HepG2 (cell line): ENCODE measurements around the gene AGGF1. TPM values are rescaled to one million over a fixed set of nuclear protein-coding genes. Genes with fewer than 3 reads are reported as not detected.

Experiments
- ATAC-seq: fragments of 200-7000 bp; cut with Tn5 transposase; 3 replicates; pipeline ENCODE4 v1.9.1; 2020; ENCODE audit warnings: mild to moderate bottlenecking, moderate library complexity
- BruUV-seq: library from RNA; stranded (reverse); fragments of 400-500 nt; replicated peaks from 2 replicates; lab custom pipeline; 2021; lab: Mats Ljungman, UMichigan
- CTCF ChIA-PET: fragments of 300-600 bp; formaldehyde crosslinking; extraction: SDS; loops from one replicate; lab custom pipeline; 2021; ENCODE audit warnings: low total read pairs, inconsistent platforms, low intra/inter-chr PET ratio; lab: Yijun Ruan, JAX
- POLR2A ChIA-PET: fragments of 350-600 bp; sonication (Branson Sonifier 250); formaldehyde crosslinking; loops from one replicate; lab custom pipeline; 2020; ENCODE audit warnings: antibody characterized with exemption, inconsistent platforms; lab: Yijun Ruan, JAX
- DNase-seq: peaks from one replicate; pipeline ENCODE4 v3.0.0-alpha.2; 2015; ENCODE audit warnings: low spot score
- FAIRE-seq: peaks from 3 replicates; lab custom pipeline; 2011; peaks lifted over from hg19 to GRCh38; lab: Jason Lieb, UNC
- H2AFZ ChIP-seq: one replicate; pipeline ENCODE4 v1.6.1; 2011; ENCODE audit warnings: low read length, inconsistent platforms
- H3K27ac ChIP-seq: fragments of 300-600 bp; 3 replicates; pipeline ENCODE4 v1.8.0; 2011; ENCODE audit warnings: mixed run types, mild to moderate bottlenecking, mixed read lengths, low read length, inconsistent platforms; ENCODE audit not compliant: insufficient read depth; ENCODE audit errors: extremely low read length
- H3K27me3 ChIP-seq, 2 experiments: fragments of 200-600 bp in 1 of 2; 2 replicates in 1 of 2; 3 replicates in 1 of 2; pipeline versions ENCODE4 v1.6.0 to v1.8.0; 2011; ENCODE audit warnings: low read length in 2 of 2, mild to moderate bottlenecking in 2 of 2, moderate library complexity in 2 of 2, inconsistent platforms in 1 of 2; ENCODE audit not compliant: insufficient read depth in 2 of 2, control insufficient read depth in 1 of 2
- H3K36me3 ChIP-seq, 2 experiments: fragments of 200-600 bp in 1 of 2; replicated peaks in 1 of 2; 2 replicates in 1 of 2; 3 replicates in 1 of 2; pipeline versions ENCODE4 v1.5.1 to v1.8.0; 2011; ENCODE audit warnings: low read length in 2 of 2, inconsistent platforms in 1 of 2; ENCODE audit not compliant: insufficient read depth in 2 of 2, control insufficient read depth in 1 of 2
- H3K4me1 ChIP-seq: 2 replicates; pipeline ENCODE4 v1.5.1; 2012; ENCODE audit warnings: low read length, inconsistent platforms; ENCODE audit not compliant: insufficient read depth
- H3K4me2 ChIP-seq: 2 replicates; pipeline ENCODE4 v1.6.0; 2011; ENCODE audit warnings: low read depth, low read length, inconsistent platforms
- H3K4me3 ChIP-seq, 3 experiments: fragments of 200-600 bp in 1 of 3; sonication (generic), shearing (Covaris generic) in 1 of 3; replicated peaks in 1 of 3; 2 replicates each; pipeline ENCODE4 v1.5.1; 2011 to 2016; ENCODE audit warnings: low read length in 3 of 3, inconsistent platforms in 2 of 3, low read depth in 2 of 3, mild to moderate bottlenecking in 2 of 3, control low read depth in 1 of 3, mixed read lengths in 1 of 3; ENCODE audit not compliant: insufficient read depth in 1 of 3
- H3K79me2 ChIP-seq: one replicate; pipeline ENCODE4 v1.6.1; 2011; ENCODE audit warnings: low read length, inconsistent platforms; ENCODE audit not compliant: insufficient read depth
- H3K9ac ChIP-seq: 2 replicates; pipeline ENCODE4 v1.6.0; 2011; ENCODE audit warnings: mild to moderate bottlenecking, low read depth, low read length, inconsistent platforms; ENCODE audit not compliant: insufficient read depth
- H3K9me3 ChIP-seq: 2 replicates; pipeline ENCODE4 v1.5.1; 2012; ENCODE audit warnings: mild to moderate bottlenecking, low read length
- H4K20me1 ChIP-seq: 2 replicates; pipeline ENCODE4 v1.6.0; 2011; ENCODE audit warnings: inconsistent platforms, mild to moderate bottlenecking, low read length, moderate library complexity; ENCODE audit not compliant: insufficient read depth
- CBX5 ChIP-seq: sonication (generic); formaldehyde crosslinking; IDR thresholded peaks from 2 replicates; pipeline ENCODE4 v1.4.0; 2020; ENCODE audit warnings: missing genetic modification reagents, borderline replicate concordance
- MAZ ChIP-seq, 2 experiments: sonication (generic) in 1 of 2; formaldehyde crosslinking in 1 of 2; IDR thresholded peaks; 2 replicates each; pipeline versions ENCODE4 v1.5.0 to v1.6.1; 2012 to 2020; ENCODE audit warnings: low read depth in 2 of 2, mild to moderate bottlenecking in 2 of 2, borderline replicate concordance in 1 of 2, improper control_type of control experiment in 1 of 2, low read length in 1 of 2, missing genetic modification reagents in 1 of 2, moderate library complexity in 1 of 2
- NR1H2 ChIP-seq: sonication (generic); formaldehyde crosslinking; IDR thresholded peaks from 2 replicates; pipeline ENCODE4 v1.8.1; 2022; ENCODE audit warnings: low read depth, missing genetic modification reagents, borderline replicate concordance
- RERE ChIP-seq: IDR thresholded peaks from 2 replicates; pipeline ENCODE4 v1.6.1; 2016; ENCODE audit warnings: low read depth, missing genetic modification reagents, missing compliant biosample characterization
- U2AF1 ChIP-seq: fragments of 200-400 bp; formaldehyde crosslinking; optimal IDR thresholded peaks from 2 replicates; pipeline ENCODE3; 2017; ENCODE audit warnings: mild to moderate bottlenecking, low read depth, low read length
- ZBED4 ChIP-seq: sonication (generic); formaldehyde crosslinking; IDR thresholded peaks from 2 replicates; pipeline ENCODE4 v1.4.0; 2020; ENCODE audit warnings: missing genetic modification reagents, borderline replicate concordance
- ZBTB39 ChIP-seq: sonication (generic); formaldehyde crosslinking; IDR thresholded peaks from 2 replicates; pipeline ENCODE4 v1.5.0; 2020; ENCODE audit warnings: missing genetic modification reagents
- ZBTB44 ChIP-seq: sonication (generic); formaldehyde crosslinking; IDR thresholded peaks from 2 replicates; pipeline ENCODE4 v1.4.0; 2020; ENCODE audit warnings: missing genetic modification reagents
- WGBS: methylation state at CpG from one replicate; pipeline ENCODE4 v1.1.6; 2017; ENCODE audit warnings: low lambda C conversion rate; 5-methylcytosine and 5-hydroxymethylcytosine counted together
- in situ Hi-C: cut with HindIII; loops from 2 replicates; pipeline ENCODE4 v1.10.0; 2017; ENCODE audit warnings: low pct_unique_long_range_greater_than_20kb; ENCODE audit not compliant: extremely low pct_ligation_motif_present
- intact Hi-C: fragments of 100-400 bp; cut with micrococcal nuclease; formaldehyde crosslinking; loops from one replicate; pipeline ENCODE4 v1.10.0; 2022; ENCODE audit not compliant: unreplicated experiment
- polyA plus RNA-seq, 8 experiments: library from polyadenylated mRNA; depleted of rRNA in 3 of 8; stranded (reverse) in 7 of 8; unstranded in 1 of 8; fragments of >200 nt; fragmentation: Illumina TruSeq in 4 of 8; extraction: Trizol in 4 of 8; gene quantifications; 2 replicates each; pipeline versions ENCODE4 v1.2.1 to v1.2.3, GENCODE V29; 2011 to 2016; ENCODE audit warnings: low read depth in 4 of 8, missing spikeins in 1 of 8, mixed read lengths in 1 of 8; ENCODE audit not compliant: insufficient read depth in 1 of 8
- total RNA-seq, 5 experiments: library from RNA; depleted of rRNA; stranded (reverse); fragments of >200 nt; fragmentation: Illumina TruSeq; extraction: Trizol; gene quantifications; 2 replicates each; pipeline ENCODE4 v1.2.3, GENCODE V29; 2016; ENCODE audit warnings: low read depth in 1 of 5

The AGGF1 gene
- total and polyA plus RNA-seq, 2 of the 13 experiments (the other 11 are each of a cell fraction or from before 2014, with no cell fraction given), result 12.9 to 15.5 TPM

- H3K9me3 ChIP-seq, result peaks cover 13% of the 10 kb centered on the region; the same call in 1 of the 2 replicates
- H3K27me3 ChIP-seq, result no peaks in the 10 kb centered on the region; a peak in 1 of 5 replicates
- H2AFZ ChIP-seq, result no peak overlapping the region
- no TSS peak for BruUV-seq
- in situ Hi-C loops (no loop called here), intact Hi-C loops (no loop called here)
- H3K79me2 ChIP-seq, result peaks cover 16% of the 10 kb centered on the region
- no peak for ATAC-seq
- H3K9ac ChIP-seq, result no peak overlapping the region
- over 99% methylated on average over 5 of the region's 5 CpGs for WGBS
- no peak for FAIRE-seq
- CTCF ChIA-PET, result no interaction called here
- no peak for DNase-seq
- H3K4me3 ChIP-seq, result no peak overlapping the region
- 0 out of 2 replicates have a peak overlapping the region, but pooled peaks have one; percentile 15 for H3K4me2 ChIP-seq
- H3K36me3 ChIP-seq, result peaks cover 1 to 13% of the 10 kb centered on the region in 2 experiments; a peak in 3 of 5 replicates
- H4K20me1 ChIP-seq, result no peaks in the 10 kb centered on the region; the same call in 1 of the 2 replicates
- H3K27ac ChIP-seq, result no peak overlapping the region
- H3K4me1 ChIP-seq, result peaks cover 31% of the 10 kb centered on the region
- POLR2A ChIA-PET, result no interaction called here
- TF ChIP-seq U2AF1 (no peak), ZBED4 (CRISPR knock-in tag) (no peak), ZBTB39 (CRISPR knock-in tag) (no peak), RERE (CRISPR knock-in tag) (no peak), CBX5 (CRISPR knock-in tag) (no peak), MAZ (IDR thresholded peaks at IDR 0.05; ENCODE audit: borderline replicate concordance, low read depth, low read length) (no peak), MAZ (CRISPR knock-in tag; IDR thresholded peaks at IDR 0.05; ENCODE audit: low read depth) (no peak), ZBTB44 (CRISPR knock-in tag) (no peak), NR1H2 (CRISPR knock-in tag) (no peak)
Observed at GRCh38 chr5:77033338-77033737, 3.1 kb downstream of the AGGF1 start.
